CD14-positive monocyte (primary cell): Measurements from ENCODE around the gene ETV1. TPM values are rescaled to one million over a fixed set of nuclear protein-coding genes. Genes with fewer than 3 reads are reported as not detected.

Source experiments
- DNase-seq, 3 donors: peaks; one replicate each; pipeline ENCODE4 v3.0.0-alpha.2; 2011 to 2022
- H2AFZ ChIP-seq: 2 replicates; pipeline ENCODE4 v1.6.0; 2012; ENCODE audit warnings: mild to moderate bottlenecking, low read depth, low read length, inconsistent platforms; ENCODE audit not compliant: insufficient read depth, poor library complexity, severe bottlenecking
- H3K27ac ChIP-seq, 2 donors: 1 replicate in 1 of 2; 2 replicates in 1 of 2; pipeline ENCODE4 v1.5.1; 2012 to 2013; ENCODE audit warnings: low read length in 2 of 2, control low read depth in 1 of 2, inconsistent platforms in 1 of 2, low read depth in 1 of 2, mild to moderate bottlenecking in 1 of 2
- H3K27me3 ChIP-seq, 2 donors: one replicate each; pipeline versions ENCODE4 v1.6.0 to v1.6.1; 2011 to 2013; ENCODE audit warnings: low read length in 2 of 2; ENCODE audit not compliant: control insufficient read depth in 2 of 2, insufficient read depth in 2 of 2
- H3K36me3 ChIP-seq, 2 donors: replicated peaks in 1 of 2; 1 replicate in 1 of 2; 2 replicates in 1 of 2; pipeline versions ENCODE4 v1.5.1 to v1.6.1; 2012 to 2013; ENCODE audit warnings: low read length in 2 of 2, control low read depth in 1 of 2, inconsistent platforms in 1 of 2, mild to moderate bottlenecking in 1 of 2; ENCODE audit not compliant: insufficient read depth in 2 of 2, control insufficient read depth in 1 of 2
- H3K4me1 ChIP-seq, 2 donors: 1 replicate in 1 of 2; 2 replicates in 1 of 2; pipeline versions ENCODE4 v1.5.1 to v1.6.1; 2012 to 2013; ENCODE audit warnings: low read length in 2 of 2, control low read depth in 1 of 2, inconsistent platforms in 1 of 2, mild to moderate bottlenecking in 1 of 2, moderate library complexity in 1 of 2; ENCODE audit not compliant: insufficient read depth in 2 of 2, control insufficient read depth in 1 of 2
- H3K4me2 ChIP-seq: replicated peaks from 2 replicates; pipeline ENCODE3; 2012; ENCODE audit warnings: low read length, moderate library complexity, mild to moderate bottlenecking; ENCODE audit not compliant: poor library complexity, severe bottlenecking; ENCODE audit errors: extremely low read depth
- H3K4me3 ChIP-seq, 3 experiments: fragments of 200-600 bp in 1 of 3; sonication (generic) in 1 of 3; replicated peaks in 1 of 3; 1 replicate in 2 of 3; 2 replicates in 1 of 3; pipeline ENCODE4 v1.5.1; 2011 to 2013; ENCODE audit warnings: low read length in 3 of 3, mild to moderate bottlenecking in 3 of 3, control low read depth in 2 of 3, low read depth in 2 of 3, inconsistent platforms in 1 of 3, moderate library complexity in 1 of 3
- H3K79me2 ChIP-seq: 2 replicates; pipeline ENCODE4 v1.6.0; 2012; ENCODE audit warnings: mild to moderate bottlenecking, control low read depth, inconsistent platforms, low read length, moderate library complexity; ENCODE audit not compliant: insufficient read depth
- H3K9ac ChIP-seq: 2 replicates; pipeline ENCODE4 v1.6.0; 2017; ENCODE audit warnings: low read length, mild to moderate bottlenecking; ENCODE audit not compliant: insufficient read depth, poor library complexity, severe bottlenecking
- H3K9me3 ChIP-seq, 2 donors: replicated peaks in 1 of 2; 1 replicate in 1 of 2; 2 replicates in 1 of 2; pipeline versions ENCODE4 v1.5.1 to v1.6.1; 2012 to 2013; ENCODE audit warnings: low read length in 2 of 2, control low read depth in 1 of 2; ENCODE audit not compliant: control insufficient read depth in 1 of 2, insufficient read depth in 1 of 2
- H4K20me1 ChIP-seq: 2 replicates; pipeline ENCODE4 v1.6.0; 2012; ENCODE audit warnings: mild to moderate bottlenecking, low read length, control low read depth, moderate library complexity; ENCODE audit not compliant: insufficient read depth
- H3K27ac Mint-ChIP-seq, 7 donors: one replicate each; pipeline ENCODE4 v1.8.0; 2020; ENCODE audit warnings: mild to moderate bottlenecking in 7 of 7, mixed read lengths in 7 of 7, moderate library complexity in 6 of 7, inconsistent platforms in 2 of 7
- H3K27me3 Mint-ChIP-seq, 3 donors: one replicate each; pipeline ENCODE4 v1.8.0; 2021 to 2022; ENCODE audit warnings: low read depth in 3 of 3, mild to moderate bottlenecking in 3 of 3, mixed read lengths in 3 of 3, moderate library complexity in 3 of 3, inconsistent platforms in 1 of 3
- H3K36me3 Mint-ChIP-seq, 2 donors: one replicate each; pipeline ENCODE4 v1.8.0; 2020; ENCODE audit warnings: mixed read lengths in 2 of 2, inconsistent platforms in 1 of 2, mild to moderate bottlenecking in 1 of 2
- H3K4me1 Mint-ChIP-seq: one replicate; pipeline ENCODE4 v1.8.0; 2020; ENCODE audit warnings: mild to moderate bottlenecking, mixed read lengths
- H3K4me3 Mint-ChIP-seq, 2 donors: one replicate each; pipeline ENCODE4 v1.8.0; 2020; ENCODE audit warnings: mild to moderate bottlenecking in 2 of 2, mixed read lengths in 2 of 2, moderate library complexity in 1 of 2
- H3K9me3 Mint-ChIP-seq, 7 donors: one replicate each; pipeline ENCODE4 v1.8.0; 2020 to 2022; ENCODE audit warnings: mixed read lengths in 7 of 7, mild to moderate bottlenecking in 6 of 7, moderate library complexity in 6 of 7, inconsistent platforms in 2 of 7
- WGBS: methylation state at CpG from one replicate; pipeline ENCODE4 v1.1.5; 2013; ENCODE audit warnings: missing lambda C conversion rate; ENCODE audit not compliant: insufficient coverage; 5-methylcytosine and 5-hydroxymethylcytosine counted together
- intact Hi-C, 2 donors: fragments of 100-400 bp; cut with micrococcal nuclease; formaldehyde crosslinking; loops; one replicate each; pipeline versions ENCODE4 v1.15.0 to v1.15.1; 2023
- polyA plus RNA-seq, 3 donors: library from polyadenylated mRNA; depleted of rRNA in 1 of 3; unstranded in 2 of 3; stranded (reverse) in 1 of 3; fragments of 300-500 nt in 2 of 3; fragments of >200 nt in 1 of 3; fragmentation: Illumina TruSeq in 2 of 3; gene quantifications; 1 replicate in 2 of 3; 2 replicates in 1 of 3; pipeline ENCODE4 v1.2.3, GENCODE V29; 2012 to 2021
- TF ChIP-seq, protein P1 (sequence below): fragments of 200-600 bp; IDR thresholded peaks from one replicate; pipeline ENCODE4 v1.8.0; 2022; ENCODE audit warnings: antibody characterized with exemption, mild to moderate bottlenecking

The ETV1 gene
- polyA plus RNA-seq, 3 donors, result not detected

DNA sequence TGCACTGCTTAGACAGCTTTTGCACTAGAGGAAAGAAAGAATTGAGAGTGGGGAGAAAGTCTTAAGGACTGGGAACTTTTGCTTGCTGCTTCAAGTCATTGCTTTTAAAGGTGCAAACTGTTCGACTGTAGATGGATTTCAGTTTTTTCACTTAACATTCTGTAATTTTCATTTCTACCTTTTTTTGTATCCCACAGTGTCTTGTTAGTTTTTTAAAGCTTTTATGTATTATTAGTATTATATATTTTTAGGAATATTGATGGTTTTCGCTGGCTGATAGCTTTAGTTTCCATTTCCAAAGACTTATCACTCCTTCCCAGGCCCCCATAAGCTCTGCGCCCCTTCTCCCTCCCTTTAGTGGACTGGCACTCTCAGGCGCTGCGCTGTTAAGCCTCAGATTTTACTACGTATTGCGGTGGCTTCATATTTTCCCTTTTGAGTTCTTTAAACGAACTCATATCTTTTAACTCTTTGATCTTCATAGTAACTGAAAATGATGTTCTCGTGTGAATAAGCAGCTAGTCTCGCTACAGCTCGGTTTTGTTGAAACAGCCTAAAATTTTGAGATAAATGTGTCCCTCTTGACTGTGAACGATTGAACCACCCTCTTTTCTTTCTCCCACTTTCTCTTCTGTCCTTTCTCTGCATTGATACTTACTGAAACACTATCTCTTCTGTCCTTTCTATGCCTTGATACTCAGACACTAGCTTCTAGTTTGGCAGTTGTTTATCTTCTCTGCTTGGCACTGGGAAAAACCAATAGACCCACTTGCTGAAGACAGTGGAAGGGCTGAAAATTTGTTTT is 2.5 kb upstream of the ETV1 start:
- Mint-ChIP-seq H3K4me1 (no peaks in the 10 kb centered on the region), H3K36me3 (no peaks in the 10 kb centered on the region), H3K27ac (no peak overlapping the region), H3K4me3 (no peak overlapping the region), H3K9me3 (peaks cover 0 to 2% (median 0%) of the 10 kb centered on the region in 7 donors), H3K27me3 (peaks cover 1 to 6% (median 3%) of the 10 kb centered on the region in 3 donors)
- intact Hi-C loops, result no loop called here
- H3K9me3 ChIP-seq, result peaks cover 0 to 9% of the 10 kb centered on the region in 2 donors
- no peaks in the 10 kb centered on the region for H4K20me1 ChIP-seq
- no peak for DNase-seq
- peaks cover 21% of the 10 kb centered on the region in 2 donors for H3K27me3 ChIP-seq
- 100% methylated on average over 2 of the region's 12 CpGs for WGBS
- no peaks in the 10 kb centered on the region for H3K36me3 ChIP-seq
- H3K4me3 ChIP-seq, result peak overlapping the region; percentile 52 to 88 (median 61)
- peak overlapping the region; percentile 95 for H3K4me2 ChIP-seq
- no peak overlapping the region for H3K27ac ChIP-seq
- H2AFZ ChIP-seq, result peak overlapping the region; percentile 87
- TF ChIP-seq, protein P1, sequence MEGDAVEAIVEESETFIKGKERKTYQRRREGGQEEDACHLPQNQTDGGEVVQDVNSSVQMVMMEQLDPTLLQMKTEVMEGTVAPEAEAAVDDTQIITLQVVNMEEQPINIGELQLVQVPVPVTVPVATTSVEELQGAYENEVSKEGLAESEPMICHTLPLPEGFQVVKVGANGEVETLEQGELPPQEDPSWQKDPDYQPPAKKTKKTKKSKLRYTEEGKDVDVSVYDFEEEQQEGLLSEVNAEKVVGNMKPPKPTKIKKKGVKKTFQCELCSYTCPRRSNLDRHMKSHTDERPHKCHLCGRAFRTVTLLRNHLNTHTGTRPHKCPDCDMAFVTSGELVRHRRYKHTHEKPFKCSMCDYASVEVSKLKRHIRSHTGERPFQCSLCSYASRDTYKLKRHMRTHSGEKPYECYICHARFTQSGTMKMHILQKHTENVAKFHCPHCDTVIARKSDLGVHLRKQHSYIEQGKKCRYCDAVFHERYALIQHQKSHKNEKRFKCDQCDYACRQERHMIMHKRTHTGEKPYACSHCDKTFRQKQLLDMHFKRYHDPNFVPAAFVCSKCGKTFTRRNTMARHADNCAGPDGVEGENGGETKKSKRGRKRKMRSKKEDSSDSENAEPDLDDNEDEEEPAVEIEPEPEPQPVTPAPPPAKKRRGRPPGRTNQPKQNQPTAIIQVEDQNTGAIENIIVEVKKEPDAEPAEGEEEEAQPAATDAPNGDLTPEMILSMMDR, result no peak
- H3K9ac ChIP-seq, result no peak overlapping the region
- no peaks in the 10 kb centered on the region for H3K79me2 ChIP-seq
- peaks cover 32 to 33% of the 10 kb centered on the region in 2 donors for H3K4me1 ChIP-seq

DNA sequence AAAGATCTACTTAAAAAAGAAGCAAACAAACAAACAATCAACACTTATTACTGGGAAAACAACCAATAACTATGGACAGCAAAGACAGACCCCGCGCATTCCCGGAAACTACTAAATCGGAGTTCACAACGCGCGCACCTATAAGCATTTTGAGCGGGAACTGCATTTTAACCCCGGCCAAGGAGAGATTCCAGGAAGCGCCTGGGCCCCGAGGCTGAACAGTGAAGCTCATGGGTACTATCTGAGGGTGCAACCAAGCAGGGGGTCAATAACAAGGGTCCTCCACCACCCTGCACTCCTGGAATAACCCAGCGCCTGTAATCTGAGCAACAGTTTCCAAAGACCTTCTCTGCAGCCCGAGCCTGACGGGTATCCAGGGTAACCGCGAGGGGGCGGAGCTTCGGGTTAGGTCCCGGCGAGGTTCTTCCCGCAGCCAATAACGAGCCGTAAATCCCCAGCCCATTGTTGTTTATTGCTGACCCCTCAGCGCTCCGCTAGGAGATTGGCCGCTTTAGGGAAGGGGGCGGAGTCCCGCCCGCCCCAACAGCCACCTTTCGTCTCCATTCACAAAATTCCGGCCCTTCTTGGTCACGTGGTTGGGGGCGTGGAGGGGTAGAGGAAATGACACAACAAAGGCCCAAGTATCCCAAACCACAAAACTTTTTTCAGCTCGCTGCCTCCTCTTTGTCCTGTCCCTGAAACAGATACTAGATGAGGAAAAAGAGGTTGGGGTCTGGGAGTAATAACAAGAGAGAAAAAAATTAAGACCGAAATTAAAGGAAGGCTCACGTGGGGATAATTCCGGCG is 1.7 kb upstream of the ETV1 start:
- peak overlapping the region; percentile 52 to 88 (median 61) for H3K4me3 ChIP-seq
- no peaks in the 10 kb centered on the region for H4K20me1 ChIP-seq
- Mint-ChIP-seq H3K36me3 (no peaks in the 10 kb centered on the region), H3K27me3 (peaks cover 4 to 8% (median 5%) of the 10 kb centered on the region in 3 donors), H3K4me3 (no peak overlapping the region), H3K9me3 (peaks cover 0 to 2% (median 0%) of the 10 kb centered on the region in 7 donors), H3K27ac (no peak overlapping the region), H3K4me1 (no peaks in the 10 kb centered on the region)
- WGBS, result under 1% methylated on average over 26 of the region's 38 CpGs
- no peaks in the 10 kb centered on the region for H3K79me2 ChIP-seq
- peak overlapping the region; percentile 87 for H2AFZ ChIP-seq
- H3K9me3 ChIP-seq, result peaks cover 0 to 9% of the 10 kb centered on the region in 2 donors
- H3K4me2 ChIP-seq, result peak overlapping the region; percentile 95
- H3K4me1 ChIP-seq, result peaks cover 32 to 33% of the 10 kb centered on the region in 2 donors
- peaks cover 26 to 27% of the 10 kb centered on the region in 2 donors for H3K27me3 ChIP-seq
- peak; percentile 17 to 78 (median 61) for DNase-seq
- TF ChIP-seq, protein P1, result no peak
- no peaks in the 10 kb centered on the region for H3K36me3 ChIP-seq
- H3K9ac ChIP-seq, result peak overlapping the region; percentile 55
- intact Hi-C loops, result no loop called here
- H3K27ac ChIP-seq, result peak overlapping the region; percentile 77 to 80
